ENCODE data around the gene RRP8. TPM values are rescaled to one million over a fixed set of nuclear protein-coding genes. Genes with fewer than 3 reads are reported as not detected.

RRP8 gene
- total and polyA plus RNA-seq, 2 donors (not counting 1 experiment from before 2014, with no cell fraction given), result 8.6 to 29.4 TPM

GRCh38 chr11:6632116-6633073 lies 29.0 kb upstream of the RRP8 start:
- Histone ChIP-seq H3K4me3 (ENCODE audit: control extremely low read depth in 1 of 5, extremely low read depth in 1 of 5, insufficient read depth in 1 of 5, low read depth in 2 of 5, low read length in 4 of 5) (no peak overlapping the region), H3K36me3 (replicated peaks in 1 of 2; ENCODE audit: control extremely low read depth in 1 of 2, control insufficient read depth in 1 of 2, extremely low read depth in 1 of 2, insufficient read depth in 2 of 2, low read length in 1 of 2) (no peaks in the 10 kb centered on the region), H3K79me2 (ENCODE audit: control insufficient read depth, insufficient read depth, low read length) (no peaks in the 10 kb centered on the region), H4K20me1 (ENCODE audit: control insufficient read depth, insufficient read depth, low read length, poor library complexity, severe bottlenecking) (no peaks in the 10 kb centered on the region), H3K4me2 (replicated peaks; ENCODE audit: low read depth, low read length, poor library complexity, severe bottlenecking) (no peak overlapping the region), H3K9ac (ENCODE audit: low read length) (no peak overlapping the region), H3K27ac (ENCODE audit: low read length in 2 of 2) (no peak overlapping the region), H3K9me3 (ENCODE audit: control extremely low read depth in 1 of 3, control insufficient read depth in 2 of 3, insufficient read depth in 1 of 3, low read length in 2 of 3) (no peaks in the 10 kb centered on the region), H2AFZ (ENCODE audit: insufficient read depth, low read depth, low read length, poor library complexity, severe bottlenecking) (no peak overlapping the region), H3K27me3 (replicated peaks in 1 of 4; ENCODE audit: control extremely low read depth in 1 of 4, control insufficient read depth in 3 of 4, insufficient read depth in 4 of 4, low read length in 3 of 4) (no peaks in the 10 kb centered on the region), H3K4me1 (ENCODE audit: control insufficient read depth in 2 of 2, insufficient read depth in 2 of 2, low read length in 2 of 2) (peaks cover 6 to 10% of the 10 kb centered on the region in 2 donors)
- DNase-seq (no peak), ATAC-seq (ENCODE audit: low read depth) (no peak)
- Mint-ChIP-seq H3K27ac (no peak overlapping the region), H3K27me3 (no peaks in the 10 kb centered on the region), H3K4me3 (no peak overlapping the region), H3K4me1 (peaks cover 11% of the 10 kb centered on the region), H3K9me3 (ENCODE audit: insufficient read depth) (no peaks in the 10 kb centered on the region)
- intact Hi-C loops (cut with micrococcal nuclease), result no loop called here
- POLR2A ChIA-PET, result no interaction called here
- CTCF ChIA-PET, result interaction anchor here (0.6 to 1.4 kb wide), 3 partner anchors 14 to 68 kb away, joined by 3 read pairs; no protein-coding TSS in a partner anchor
- 95% methylated on average over 29 of the region's 29 CpGs for WGBS (ENCODE audit: insufficient coverage)
- TF ChIP-seq EZH2 (IDR thresholded peaks at IDR 0.05; ENCODE audit: borderline replicate concordance, insufficient read depth, low read depth, low read length, poor library complexity, severe bottlenecking), result no peak
- no peak for TF ChIP-seq CTCF (IDR thresholded peaks at IDR 0.05)

- Histone ChIP-seq H3K27ac (ENCODE audit: low read length in 2 of 2) (no peak overlapping the region), H3K4me3 (ENCODE audit: control extremely low read depth in 1 of 5, extremely low read depth in 1 of 5, insufficient read depth in 1 of 5, low read depth in 2 of 5, low read length in 4 of 5) (no peak overlapping the region), H4K20me1 (ENCODE audit: control insufficient read depth, insufficient read depth, low read length, poor library complexity, severe bottlenecking) (no peaks in the 10 kb centered on the region), H3K27me3 (replicated peaks in 1 of 4; ENCODE audit: control extremely low read depth in 1 of 4, control insufficient read depth in 3 of 4, insufficient read depth in 4 of 4, low read length in 3 of 4) (no peaks in the 10 kb centered on the region), H3K4me1 (ENCODE audit: control insufficient read depth in 2 of 2, insufficient read depth in 2 of 2, low read length in 2 of 2) (peaks cover 11 to 15% of the 10 kb centered on the region in 2 donors), H3K9ac (ENCODE audit: low read length) (no peak overlapping the region), H2AFZ (ENCODE audit: insufficient read depth, low read depth, low read length, poor library complexity, severe bottlenecking) (no peak overlapping the region), H3K9me3 (ENCODE audit: control extremely low read depth in 1 of 3, control insufficient read depth in 2 of 3, insufficient read depth in 1 of 3, low read length in 2 of 3) (no peaks in the 10 kb centered on the region), H3K79me2 (ENCODE audit: control insufficient read depth, insufficient read depth, low read length) (no peaks in the 10 kb centered on the region), H3K36me3 (replicated peaks in 1 of 2; ENCODE audit: control extremely low read depth in 1 of 2, control insufficient read depth in 1 of 2, extremely low read depth in 1 of 2, insufficient read depth in 2 of 2, low read length in 1 of 2) (no peaks in the 10 kb centered on the region), H3K4me2 (replicated peaks; ENCODE audit: low read depth, low read length, poor library complexity, severe bottlenecking) (no peak overlapping the region)
- ChIA-PET CTCF (interaction anchor here (0.5 to 1.4 kb wide), 4 partner anchors 13 to 125 kb away, joined by 3 read pairs; partner anchors contain the start of gene MRPL17), POLR2A (no interaction called here)
- 90% methylated on average over 10 of the region's 11 CpGs for WGBS (ENCODE audit: insufficient coverage)
- Mint-ChIP-seq H3K27me3 (no peaks in the 10 kb centered on the region), H3K9me3 (ENCODE audit: insufficient read depth) (no peaks in the 10 kb centered on the region), H3K4me3 (no peak overlapping the region), H3K27ac (no peak overlapping the region), H3K4me1 (peaks cover 20% of the 10 kb centered on the region)
- DNase-seq (no peak), ATAC-seq (ENCODE audit: low read depth) (no peak)
- intact Hi-C loops (cut with micrococcal nuclease), result no loop called here
- TF ChIP-seq EZH2 (IDR thresholded peaks at IDR 0.05; ENCODE audit: borderline replicate concordance, insufficient read depth, low read depth, low read length, poor library complexity, severe bottlenecking) (no peak), CTCF (IDR thresholded peaks at IDR 0.05) (no peak)
These were observed 28.0 kb upstream of the RRP8 start for GRCh38 chr11:6631361-6631890.

All from B cell (primary cell).